OCI-LY1 (cell line): ENCODE results near the gene ZXDC.

Experiments used
- H2AFZ ChIP-seq: fragments of 200-600 bp; sonication (generic), shearing (Covaris generic); 2 replicates; pipeline ENCODE4 v1.6.0; 2014; ENCODE audit warnings: antibody characterized with exemption, mild to moderate bottlenecking, low read length
- H3F3A ChIP-seq: fragments of 200-600 bp; sonication (generic), shearing (Covaris generic); 2 replicates; pipeline ENCODE4 v1.6.0; 2014; ENCODE audit warnings: mild to moderate bottlenecking, antibody characterized with exemption, low read length, moderate library complexity; ENCODE audit not compliant: insufficient read depth
- H3K27ac ChIP-seq: fragments of 200-600 bp; sonication (generic); 2 replicates; pipeline ENCODE4 v1.5.1; 2014; ENCODE audit warnings: low read length, mixed run types, mild to moderate bottlenecking, low read depth; ENCODE audit not compliant: poor library complexity, severe bottlenecking
- H3K27me3 ChIP-seq: fragments of 200-600 bp; sonication (generic); 2 replicates; pipeline ENCODE4 v1.6.0; 2014; ENCODE audit warnings: antibody characterized with exemption, mild to moderate bottlenecking, low read length, moderate library complexity; ENCODE audit not compliant: insufficient read depth
- H3K36me3 ChIP-seq: fragments of 200-600 bp; sonication (generic); 2 replicates; pipeline ENCODE4 v1.6.1; 2014; ENCODE audit warnings: mild to moderate bottlenecking, antibody characterized with exemption, low read length, moderate library complexity, mixed read lengths; ENCODE audit not compliant: insufficient read depth
- H3K4me1 ChIP-seq: fragments of 200-600 bp; sonication (generic); 2 replicates; pipeline ENCODE4 v1.5.1; 2014; ENCODE audit warnings: mild to moderate bottlenecking, low read length, moderate library complexity; ENCODE audit not compliant: insufficient read depth, severe bottlenecking
- H3K4me2 ChIP-seq: fragments of 200-600 bp; sonication (generic), shearing (Covaris generic); 2 replicates; pipeline ENCODE4 v1.6.1; 2014; ENCODE audit warnings: low read length
- H3K4me3 ChIP-seq: fragments of 200-600 bp; sonication (generic); 2 replicates; pipeline ENCODE4 v1.5.1; 2014; ENCODE audit warnings: low read length, low read depth, mild to moderate bottlenecking, mixed read lengths; ENCODE audit not compliant: poor library complexity, severe bottlenecking
- H3K79me2 ChIP-seq: fragments of 200-600 bp; shearing (Covaris generic); 2 replicates; pipeline ENCODE4 v1.6.1; 2016; ENCODE audit warnings: mixed run types, low read length, mixed read lengths; ENCODE audit not compliant: insufficient read depth
- H3K9ac ChIP-seq: fragments of 200-600 bp; sonication (generic), shearing (Covaris generic); 2 replicates; pipeline ENCODE4 v1.6.1; 2014; ENCODE audit warnings: mild to moderate bottlenecking, low read length, mixed read lengths
- H3K9me2 ChIP-seq: fragments of 200-600 bp; sonication (generic), shearing (Covaris generic); 2 replicates; pipeline ENCODE4 v1.6.1; 2014; ENCODE audit warnings: low read depth, mild to moderate bottlenecking, low read length, mixed read lengths
- H3K9me3 ChIP-seq: fragments of 200-600 bp; shearing (Covaris generic); 2 replicates; pipeline ENCODE4 v1.6.1; 2014; ENCODE audit warnings: low read length, mixed read lengths
- H4K20me1 ChIP-seq: fragments of 200-600 bp; sonication (generic), shearing (Covaris generic); 2 replicates; pipeline ENCODE4 v1.6.0; 2016; ENCODE audit warnings: mild to moderate bottlenecking, low read length; ENCODE audit not compliant: insufficient read depth
- CTCF ChIP-seq: fragments of 200-600 bp; sonication (generic), shearing (Covaris generic); IDR thresholded peaks from 2 replicates; pipeline ENCODE4 v1.5.1; 2017; ENCODE audit warnings: mild to moderate bottlenecking, antibody characterized with exemption, low read length, moderate library complexity, mixed read lengths
- EZH2 ChIP-seq: fragments of 200-600 bp; sonication (generic), shearing (Covaris generic); IDR thresholded peaks from 2 replicates; pipeline ENCODE4 v1.8.0; 2017; ENCODE audit warnings: borderline replicate concordance, mixed run types, mild to moderate bottlenecking, antibody characterized with exemption, low read length, moderate library complexity, mixed read lengths

The ZXDC gene

GRCh38 chr3:126491221-126492013, 15.7 kb upstream of the ZXDC start:
- no peaks in the 10 kb centered on the region for H3K9me3 ChIP-seq
- no peak overlapping the region for H3K4me3 ChIP-seq
- no peak overlapping the region for H3K9ac ChIP-seq
- no peaks in the 10 kb centered on the region for H3F3A ChIP-seq
- no peaks in the 10 kb centered on the region; the same call in 1 of the 2 replicates for H3K27me3 ChIP-seq
- H4K20me1 ChIP-seq = no peaks in the 10 kb centered on the region
- no peaks in the 10 kb centered on the region for H3K9me2 ChIP-seq
- H3K27ac ChIP-seq = no peak overlapping the region
- H3K79me2 ChIP-seq = no peaks in the 10 kb centered on the region
- no peak for TF ChIP-seq CTCF
- no peak for TF ChIP-seq EZH2
- no peaks in the 10 kb centered on the region for H3K36me3 ChIP-seq
- no peak overlapping the region for H2AFZ ChIP-seq
- no peaks in the 10 kb centered on the region for H3K4me1 ChIP-seq
- H3K4me2 ChIP-seq = no peak overlapping the region

- Histone ChIP-seq H3K79me2 (no peaks in the 10 kb centered on the region), H3K4me3 (no peak overlapping the region), H3K4me2 (no peak overlapping the region), H3K4me1 (no peaks in the 10 kb centered on the region), H4K20me1 (no peaks in the 10 kb centered on the region), H3F3A (no peaks in the 10 kb centered on the region), H3K27ac (no peak overlapping the region), H3K9me2 (no peaks in the 10 kb centered on the region), H3K9ac (no peak overlapping the region), H3K27me3 (peaks cover 7% of the 10 kb centered on the region), H3K9me3 (no peaks in the 10 kb centered on the region), H3K36me3 (no peaks in the 10 kb centered on the region), H2AFZ (no peak overlapping the region)
- TF ChIP-seq CTCF (peak; percentile 29; the same call in 1 of the 2 replicates), EZH2 (no peak)
These were observed 14.9 kb upstream of the ZXDC start for GRCh38 chr3:126490619-126491018.

GRCh38 chr3:126488886-126489569, 13.3 kb upstream of the ZXDC start:
- Histone ChIP-seq H3K4me3 (no peak overlapping the region), H3K4me2 (no peak overlapping the region), H3K27ac (no peak overlapping the region), H3K9ac (no peak overlapping the region), H3F3A (no peaks in the 10 kb centered on the region), H3K4me1 (no peaks in the 10 kb centered on the region), H3K9me3 (no peaks in the 10 kb centered on the region), H3K36me3 (no peaks in the 10 kb centered on the region), H2AFZ (no peak overlapping the region), H4K20me1 (no peaks in the 10 kb centered on the region), H3K79me2 (no peaks in the 10 kb centered on the region), H3K9me2 (no peaks in the 10 kb centered on the region), H3K27me3 (peaks cover 7% of the 10 kb centered on the region)
- TF ChIP-seq EZH2 (no peak), CTCF (no peak)
